H1 (cell line): ENCODE results near the gene SIGLEC10. TPM values are rescaled to one million over a fixed set of nuclear protein-coding genes. Genes with fewer than 3 reads are reported as not detected.

Source experiments
- CBX5 ChIP-seq: fragments of 300-800, 300-1000 bp; sonication (generic); IDR thresholded peaks from 2 replicates; pipeline ENCODE4 v1.7.1; 2016; ENCODE audit warnings: antibody characterized with exemption, low read length, low read depth
- JUN ChIP-seq: IDR thresholded peaks from 2 replicates; pipeline ENCODE4 v1.6.1; 2011; ENCODE audit warnings: low read depth, mild to moderate bottlenecking, improper control_type of control experiment, low read length
- JUND ChIP-seq: IDR thresholded peaks from 2 replicates; pipeline ENCODE4 v1.6.1; 2011; ENCODE audit warnings: mild to moderate bottlenecking, improper control_type of control experiment, low read length
- KDM5A ChIP-seq: fragments of 200-600 bp; IDR thresholded peaks from 2 replicates; pipeline ENCODE4 v1.7.1; 2012; ENCODE audit warnings: mild to moderate bottlenecking, low read length, inconsistent platforms, mixed read lengths
- RAD21 ChIP-seq, 2 experiments: IDR thresholded peaks in 1 of 2; conservative IDR thresholded peaks in 1 of 2; 2 replicates each; pipeline ENCODE4 v1.6.1; 2011; ENCODE audit warnings: low read depth in 2 of 2, low read length in 2 of 2, improper control_type of control experiment in 1 of 2, inconsistent platforms in 1 of 2, mild to moderate bottlenecking in 1 of 2, moderate library complexity in 1 of 2
- SP1 ChIP-seq: IDR thresholded peaks from 2 replicates; pipeline ENCODE4 v1.6.1; 2011; ENCODE audit warnings: low read depth, low read length
- TCF12 ChIP-seq: IDR thresholded peaks from 2 replicates; pipeline ENCODE4 v1.6.1; 2011; ENCODE audit warnings: low read depth, mild to moderate bottlenecking, low read length
- polyA plus RNA-seq, 7 experiments: library from polyadenylated mRNA; depleted of rRNA in 3 of 7; stranded (reverse) in 5 of 7; unstranded in 2 of 7; fragments of >200 nt in 5 of 7; fragments of 200-250 nt in 2 of 7; gene quantifications; 1 replicate in 5 of 7; 2 replicates in 1 of 7; 4 replicates in 1 of 7; pipeline versions ENCODE4 v1.2.1 to v1.2.3, GENCODE V29; 2011 to 2013; ENCODE audit warnings: missing spikeins in 2 of 7, mixed read lengths in 2 of 7
- total RNA-seq: library from RNA; stranded (reverse); fragmentation: NEBNext Ultra II Directional; extraction: Animal tissue kit (Norgen Biotek cat#: 25700); gene quantifications from 2 replicates; pipeline ENCODE4 v1.2.1, GENCODE V29; 2021
- TF ChIP-seq, protein P1 (sequence below), 3 experiments: IDR thresholded peaks; 1 replicate in 2 of 3; 2 replicates in 1 of 3; pipeline versions ENCODE4 v1.5.1 to v1.6.1; 2011; ENCODE audit warnings: low read length in 3 of 3, mild to moderate bottlenecking in 3 of 3, inconsistent platforms in 2 of 3, low read depth in 1 of 3, moderate library complexity in 1 of 3; ENCODE audit not compliant: insufficient read depth in 1 of 3; ENCODE audit errors: control extremely low read depth in 1 of 3
- TF ChIP-seq, protein P2 (sequence below): IDR thresholded peaks from 2 replicates; pipeline ENCODE4 v1.6.1; 2011; ENCODE audit warnings: low read depth, mild to moderate bottlenecking, low read length; ENCODE audit not compliant: insufficient read depth

The SIGLEC10 gene
- total and polyA plus RNA-seq, 2 of the 8 experiments (the other 6 are each of a cell fraction or from before 2014, with no cell fraction given), result 0.06 TPM; not detected in 1

DNA sequence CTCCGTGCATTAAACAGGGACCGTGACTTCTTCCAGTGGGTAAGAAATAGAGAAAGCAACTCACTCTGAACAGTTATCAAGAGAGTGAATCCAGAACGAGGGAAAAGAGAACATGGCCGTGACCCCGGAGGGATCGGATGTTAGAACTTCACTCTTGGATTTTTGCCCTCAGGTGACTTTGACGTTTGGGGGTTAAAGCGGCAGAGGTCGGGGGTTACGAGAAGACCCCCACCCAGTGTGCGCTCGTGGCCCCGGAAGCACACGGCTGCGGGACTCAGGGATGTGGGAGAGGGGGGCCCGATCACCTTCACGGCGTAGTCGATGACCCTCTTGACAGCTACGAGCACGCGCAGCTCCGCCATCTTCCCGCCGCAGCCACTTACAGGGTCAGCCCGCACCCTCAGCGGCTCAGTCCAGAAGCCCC lies 51.5 kb downstream of the SIGLEC10 start, which contains the start of gene ETFB (continued):
- TF ChIP-seq, protein P1, sequence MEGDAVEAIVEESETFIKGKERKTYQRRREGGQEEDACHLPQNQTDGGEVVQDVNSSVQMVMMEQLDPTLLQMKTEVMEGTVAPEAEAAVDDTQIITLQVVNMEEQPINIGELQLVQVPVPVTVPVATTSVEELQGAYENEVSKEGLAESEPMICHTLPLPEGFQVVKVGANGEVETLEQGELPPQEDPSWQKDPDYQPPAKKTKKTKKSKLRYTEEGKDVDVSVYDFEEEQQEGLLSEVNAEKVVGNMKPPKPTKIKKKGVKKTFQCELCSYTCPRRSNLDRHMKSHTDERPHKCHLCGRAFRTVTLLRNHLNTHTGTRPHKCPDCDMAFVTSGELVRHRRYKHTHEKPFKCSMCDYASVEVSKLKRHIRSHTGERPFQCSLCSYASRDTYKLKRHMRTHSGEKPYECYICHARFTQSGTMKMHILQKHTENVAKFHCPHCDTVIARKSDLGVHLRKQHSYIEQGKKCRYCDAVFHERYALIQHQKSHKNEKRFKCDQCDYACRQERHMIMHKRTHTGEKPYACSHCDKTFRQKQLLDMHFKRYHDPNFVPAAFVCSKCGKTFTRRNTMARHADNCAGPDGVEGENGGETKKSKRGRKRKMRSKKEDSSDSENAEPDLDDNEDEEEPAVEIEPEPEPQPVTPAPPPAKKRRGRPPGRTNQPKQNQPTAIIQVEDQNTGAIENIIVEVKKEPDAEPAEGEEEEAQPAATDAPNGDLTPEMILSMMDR (IDR thresholded peaks at IDR 0.05; ENCODE audit: control extremely low read depth in 1 of 3, insufficient read depth in 1 of 3, low read depth in 1 of 3, low read length in 3 of 3), result no peak
- TF ChIP-seq CBX5 (no peak), KDM5A (no peak), SP1 (no peak), RAD21 (IDR thresholded peaks at IDR 0.05 in 1 of 2, conservative IDR thresholded peaks at IDR 0.05 in 1 of 2; ENCODE audit: low read depth in 2 of 2, low read length in 2 of 2) (no peak), JUN (no peak), JUND (no peak), TCF12 (no peak)
- TF ChIP-seq, protein P2, sequence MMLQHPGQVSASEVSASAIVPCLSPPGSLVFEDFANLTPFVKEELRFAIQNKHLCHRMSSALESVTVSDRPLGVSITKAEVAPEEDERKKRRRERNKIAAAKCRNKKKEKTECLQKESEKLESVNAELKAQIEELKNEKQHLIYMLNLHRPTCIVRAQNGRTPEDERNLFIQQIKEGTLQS, result no peak
